Stomach (tissue), 9 donors: ENCODE measurements around the gene PFKM. TPM values are rescaled to one million over a fixed set of nuclear protein-coding genes. Genes with fewer than 3 reads are reported as not detected.

ENCODE experiments used
- DNase-seq, 2 donors: peaks; one replicate each; pipeline versions ENCODE4 v3.0.0 to v3.0.0-alpha.2; 2013 to 2019
- H3K27ac ChIP-seq, 5 donors: fragments of 200-600 bp in 4 of 5; sonication (generic) in 4 of 5; one replicate each; pipeline ENCODE4 v1.5.1; 2013 to 2019; ENCODE audit warnings: mild to moderate bottlenecking in 1 of 5, moderate library complexity in 1 of 5
- H3K27me3 ChIP-seq, 3 donors: fragments of 200-600 bp; sonication (generic); one replicate each; pipeline ENCODE4 v1.5.1; 2017 to 2019; ENCODE audit warnings: mixed run types in 1 of 3
- H3K36me3 ChIP-seq, 4 donors: fragments of 200-600 bp; sonication (generic); 1 replicate in 3 of 4; 2 replicates in 1 of 4; pipeline ENCODE4 v1.5.1; 2016 to 2019
- H3K4me1 ChIP-seq, 4 donors: fragments of 200-600 bp; sonication (generic); one replicate each; pipeline ENCODE4 v1.5.1; 2016 to 2019
- H3K4me3 ChIP-seq, 4 donors: fragments of 200-600 bp; sonication (generic) in 3 of 4; one replicate each; pipeline ENCODE4 v1.5.1; 2016 to 2019; ENCODE audit warnings: mild to moderate bottlenecking in 1 of 4
- H3K9me3 ChIP-seq, 4 donors: fragments of 200-600 bp; sonication (generic); one replicate each; pipeline ENCODE4 v1.5.1; 2016 to 2019
- EP300 ChIP-seq: sonication (generic); formaldehyde crosslinking; IDR thresholded peaks from one replicate; pipeline ENCODE4 v1.6.1; 2017; ENCODE audit warnings: antibody characterized with exemption
- POLR2A ChIP-seq, 4 donors: fragments of 450-650 bp; IDR thresholded peaks; one replicate each; pipeline ENCODE4 v1.6.1; 2016; ENCODE audit warnings: antibody characterized with exemption in 4 of 4, control low read depth in 2 of 4, mild to moderate bottlenecking in 1 of 4, moderate library complexity in 1 of 4
- POLR2AphosphoS5 ChIP-seq, 3 donors: sonication (generic); formaldehyde crosslinking; IDR thresholded peaks; one replicate each; pipeline ENCODE4 v1.6.1; 2016; ENCODE audit warnings: antibody characterized with exemption in 3 of 3
- WGBS, 5 donors: extraction: QIAGEN DNeasy Blood & Tissue Kit in 3 of 5; methylation state at CpG; one replicate each; pipeline versions ENCODE4 v1.1.5 to v1.1.7; 2013 to 2018; 5-methylcytosine and 5-hydroxymethylcytosine counted together
- intact Hi-C: fragments of 100-400 bp; cut with DNase I; formaldehyde crosslinking; loops from one replicate; pipeline ENCODE4 v1.15.1; 2023; ENCODE audit warnings: low total_unique reads
- polyA plus RNA-seq, 3 donors: library from polyadenylated mRNA; stranded (reverse); fragments of 200-250 nt; gene quantifications; one replicate each; pipeline ENCODE4 v1.2.3, GENCODE V29; 2013
- total RNA-seq, 5 donors: library from RNA; depleted of rRNA; stranded (reverse); fragments of >200 nt; gene quantifications; one replicate each; pipeline versions ENCODE4 v1.1.0 to v1.2.3, GENCODE V29; 2014 to 2016
- TF ChIP-seq, protein P1 (sequence below), 7 experiments: fragments of 450-650 bp in 4 of 7; fragments of 200-600 bp in 3 of 7; sonication (generic) in 3 of 7; IDR thresholded peaks; one replicate each; pipeline ENCODE4 v1.5.1; 2016 to 2019; ENCODE audit warnings: antibody characterized with exemption in 7 of 7, control low read depth in 2 of 7, mild to moderate bottlenecking in 1 of 7
- donor health status: healthy with polysubstance abuse.
- donor health status: Bipolar disorder and iron deficiency.
- donor health status: healthy.

Gene PFKM
- total and polyA plus RNA-seq, 8 donors, result 9.3 to 57.1 (median 17.7) TPM

DNA sequence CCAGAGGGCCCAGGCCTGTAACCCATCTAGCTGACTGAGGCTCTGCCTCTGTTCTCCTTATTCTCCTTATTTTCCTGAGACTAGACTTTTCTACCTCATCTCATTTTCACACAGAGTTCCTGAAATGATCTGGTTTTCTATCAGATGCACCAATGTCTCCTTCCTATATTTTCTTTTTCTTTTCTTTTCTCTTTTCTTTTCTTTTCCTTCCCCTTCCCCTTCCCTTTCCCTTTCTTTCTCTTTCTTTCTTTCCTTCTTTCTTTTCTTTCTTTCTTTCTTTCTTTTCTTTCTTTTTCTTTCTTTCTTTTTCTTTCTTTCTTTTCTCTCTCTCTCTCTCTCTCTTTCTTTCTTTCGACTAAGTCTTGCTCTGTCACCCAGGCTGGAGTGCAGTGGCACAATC, 61.3 kb downstream of the PFKM start:
- intact Hi-C loops, result no loop called here
- Histone ChIP-seq H3K27me3 (peaks cover 0 to 88% (median 29%) of the 10 kb centered on the region in 3 donors), H3K4me3 (no peak overlapping the region), H3K27ac (no peak overlapping the region), H3K36me3 (no peaks in the 10 kb centered on the region), H3K9me3 (no peaks in the 10 kb centered on the region), H3K4me1 (peaks cover 12 to 31% (median 24%) of the 10 kb centered on the region in 4 donors)
- no peak for DNase-seq
- WGBS, 5 donors, result 64 to 86% (median 75%) methylated on average over 1 of the region's 1 CpG
- no peak for TF ChIP-seq EP300
- no peak for TF ChIP-seq POLR2A (IDR thresholded peaks at IDR 0.05)

DNA sequence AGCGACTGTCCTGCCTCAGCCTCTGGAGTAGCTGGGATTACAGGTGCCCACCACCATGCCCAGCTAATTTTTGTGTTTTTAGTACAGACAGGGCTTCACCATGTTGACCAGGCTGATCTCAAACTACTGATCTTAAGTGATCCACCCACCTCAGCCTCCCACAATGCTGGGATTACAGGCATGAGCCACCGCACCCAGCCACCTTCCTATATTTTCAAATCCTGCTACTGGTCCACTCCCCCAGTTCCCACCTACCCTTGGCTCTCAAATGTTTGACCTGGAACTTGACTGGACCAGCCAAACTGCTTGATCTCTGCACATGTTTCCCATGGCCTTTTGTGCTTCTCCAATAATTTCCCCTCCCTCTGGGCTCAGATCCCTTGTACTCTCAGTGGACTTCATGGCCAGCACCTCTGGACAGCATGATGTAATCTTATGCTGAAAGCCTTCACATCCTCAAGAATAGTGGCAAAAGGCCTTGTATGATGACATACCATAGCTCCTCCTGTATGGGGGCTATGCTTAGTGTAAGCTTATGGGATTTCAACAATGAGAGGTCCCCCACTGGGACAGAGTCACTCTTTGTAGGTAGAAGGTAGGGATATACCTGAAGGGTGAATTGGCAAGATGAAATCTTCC, 61.8 kb downstream of the PFKM start:
- H3K27me3 ChIP-seq, result peaks cover 0 to 93% (median 29%) of the 10 kb centered on the region in 3 donors
- DNase-seq, result no peak
- no peak overlapping the region for H3K4me3 ChIP-seq
- peaks cover 12 to 31% (median 24%) of the 10 kb centered on the region in 4 donors for H3K4me1 ChIP-seq
- WGBS, 5 donors, result 86 to 96% (median 90%) methylated on average over 2 of the region's 2 CpGs
- no peaks in the 10 kb centered on the region for H3K9me3 ChIP-seq
- H3K36me3 ChIP-seq, result no peaks in the 10 kb centered on the region
- no peak overlapping the region for H3K27ac ChIP-seq
- intact Hi-C loops, result no loop called here
- TF ChIP-seq, protein P1, sequence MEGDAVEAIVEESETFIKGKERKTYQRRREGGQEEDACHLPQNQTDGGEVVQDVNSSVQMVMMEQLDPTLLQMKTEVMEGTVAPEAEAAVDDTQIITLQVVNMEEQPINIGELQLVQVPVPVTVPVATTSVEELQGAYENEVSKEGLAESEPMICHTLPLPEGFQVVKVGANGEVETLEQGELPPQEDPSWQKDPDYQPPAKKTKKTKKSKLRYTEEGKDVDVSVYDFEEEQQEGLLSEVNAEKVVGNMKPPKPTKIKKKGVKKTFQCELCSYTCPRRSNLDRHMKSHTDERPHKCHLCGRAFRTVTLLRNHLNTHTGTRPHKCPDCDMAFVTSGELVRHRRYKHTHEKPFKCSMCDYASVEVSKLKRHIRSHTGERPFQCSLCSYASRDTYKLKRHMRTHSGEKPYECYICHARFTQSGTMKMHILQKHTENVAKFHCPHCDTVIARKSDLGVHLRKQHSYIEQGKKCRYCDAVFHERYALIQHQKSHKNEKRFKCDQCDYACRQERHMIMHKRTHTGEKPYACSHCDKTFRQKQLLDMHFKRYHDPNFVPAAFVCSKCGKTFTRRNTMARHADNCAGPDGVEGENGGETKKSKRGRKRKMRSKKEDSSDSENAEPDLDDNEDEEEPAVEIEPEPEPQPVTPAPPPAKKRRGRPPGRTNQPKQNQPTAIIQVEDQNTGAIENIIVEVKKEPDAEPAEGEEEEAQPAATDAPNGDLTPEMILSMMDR (IDR thresholded peaks at IDR 0.05), result no peak
- TF ChIP-seq POLR2AphosphoS5 (IDR thresholded peaks at IDR 0.05) (no peak), EP300 (no peak), POLR2A (IDR thresholded peaks at IDR 0.05) (no peak)

DNA sequence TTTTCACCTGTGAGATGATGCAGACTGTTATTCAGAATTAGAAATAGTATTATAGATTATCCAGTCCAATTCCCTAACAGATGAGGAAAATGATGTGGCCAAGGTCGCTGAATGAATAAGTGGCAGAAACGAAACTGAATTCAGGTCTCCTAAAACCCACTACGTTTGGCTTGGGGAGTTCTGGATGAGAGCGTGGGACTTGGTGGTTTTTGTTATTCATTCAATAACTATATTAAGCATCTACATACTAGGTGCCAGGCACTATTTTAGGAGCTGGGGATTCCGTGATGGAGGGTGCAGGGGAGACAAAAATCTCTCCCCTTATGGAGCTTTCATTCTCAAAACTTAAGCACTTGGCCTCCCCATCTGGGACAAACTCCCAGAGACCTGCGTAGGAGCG, 63.5 kb downstream of the PFKM start:
- Histone ChIP-seq H3K27me3 (peaks cover 0 to 86% (median 29%) of the 10 kb centered on the region in 3 donors), H3K4me3 (peak overlapping the region; percentile 53 to 82 (median 62)), H3K27ac (peak overlapping the region in 3 of 5 donors; percentile 49 to 65 (median 49)), H3K4me1 (peaks cover 12 to 31% (median 24%) of the 10 kb centered on the region in 4 donors), H3K9me3 (no peaks in the 10 kb centered on the region), H3K36me3 (no peaks in the 10 kb centered on the region)
- intact Hi-C loops, result no loop called here
- TF ChIP-seq, protein P1 (IDR thresholded peaks at IDR 0.05), result no peak
- TF ChIP-seq POLR2A (IDR thresholded peaks at IDR 0.05), result no peak
- TF ChIP-seq EP300, result no peak
- no peak for TF ChIP-seq POLR2AphosphoS5 (IDR thresholded peaks at IDR 0.05)
- DNase-seq, result no peak
- WGBS, 5 donors, result 7 to 14% (median 11%) methylated on average over 7 of the region's 7 CpGs

DNA sequence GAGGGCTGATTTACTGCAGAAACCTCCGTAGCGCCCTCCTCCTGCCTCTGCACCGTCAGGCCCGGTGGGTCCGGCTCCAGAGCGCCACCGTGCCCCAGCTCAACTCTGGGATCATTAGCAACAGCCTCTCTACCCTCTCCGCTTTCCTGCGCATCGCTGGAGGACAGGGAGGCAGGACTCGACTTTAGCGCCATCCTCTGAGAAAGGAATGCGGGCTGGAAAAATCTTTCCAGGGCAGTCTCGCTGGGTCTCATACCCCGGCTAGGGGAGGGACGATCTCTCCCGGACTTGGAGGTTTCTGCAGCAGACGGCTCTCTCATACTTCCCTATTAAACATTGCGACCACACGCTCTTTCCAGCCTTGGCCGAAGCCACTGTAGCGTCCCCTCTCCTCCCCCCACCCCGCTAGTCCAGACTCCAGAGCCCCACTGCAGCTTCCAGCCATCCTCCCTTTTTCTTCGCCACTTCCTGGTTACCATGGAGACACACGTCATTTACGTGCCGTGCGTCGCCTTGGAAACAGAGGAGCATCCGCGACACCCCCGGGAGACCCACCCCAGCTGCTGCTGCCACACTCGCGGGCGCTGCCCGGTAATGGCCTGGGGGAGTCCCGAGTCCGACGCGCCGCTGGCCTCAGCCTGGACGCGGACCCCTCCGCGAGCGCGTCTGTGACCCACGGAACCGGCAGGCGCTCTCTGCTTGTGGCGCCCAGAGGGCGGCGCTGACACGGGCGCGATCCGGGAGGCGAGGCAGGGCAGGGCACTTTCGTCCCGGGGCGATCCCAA, 64.1 kb downstream of the PFKM start, which contains the start of gene CCDC184:
CCDC184 (plus strand) TSS at position 554 of the 785 bp plus-strand sequence. CDS start 479 bp downstream, outside the sequence.
- Histone ChIP-seq H3K9me3 (no peaks in the 10 kb centered on the region), H3K27me3 (peaks cover 0 to 79% (median 29%) of the 10 kb centered on the region in 3 donors), H3K4me1 (peaks cover 12 to 31% (median 24%) of the 10 kb centered on the region in 4 donors), H3K36me3 (no peaks in the 10 kb centered on the region), H3K27ac (peak within 1 kb of the TSS in 4 of 5 donors; percentile 38 to 65 (median 49)), H3K4me3 (peak within 1 kb of the TSS; percentile 53 to 82 (median 62))
- WGBS, 5 donors, result 0 to 3% (median 1%) methylated on average over 41 to 61 of the region's 61 CpGs
- intact Hi-C loops, result no loop called here
- peak; percentile 48 to 92 for DNase-seq
- TF ChIP-seq EP300, result no peak
- TF ChIP-seq, protein P1 (IDR thresholded peaks at IDR 0.05), result peak in 1 of 7 experiments; percentile 20
